Panc1 (cell line): ENCODE results near the gene LOX. TPM values are rescaled to one million over a fixed set of nuclear protein-coding genes. Genes with fewer than 3 reads are reported as not detected.

ENCODE experiments used
- ATAC-seq: fragments of 200-7000 bp; cut with Tn5 transposase; 2 replicates; pipeline ENCODE4 v1.9.1; 2020; ENCODE audit warnings: mild to moderate bottlenecking, moderate library complexity
- BruUV-seq: library from RNA; stranded (reverse); fragments of 400-500 nt; replicated peaks from 2 replicates; lab custom pipeline; 2021; lab: Mats Ljungman, UMichigan
- CTCF ChIA-PET: fragments of 300-600 bp; sonication (Branson Sonifier 250); formaldehyde crosslinking; loops from one replicate; lab custom pipeline; 2022; ENCODE audit warnings: antibody characterized with exemption; lab: Charles Lee
- POLR2A ChIA-PET: fragments of 300-600 bp; sonication (Branson Sonifier 250); formaldehyde crosslinking; loops from one replicate; lab custom pipeline; 2022; ENCODE audit warnings: antibody characterized with exemption; lab: Charles Lee
- DNase-seq: peaks from one replicate; pipeline ENCODE4 v3.0.0-alpha.2; 2010; ENCODE audit warnings: low read depth, low spot score
- H3K27ac ChIP-seq: 2 replicates; pipeline ENCODE4 v1.5.1; 2011; ENCODE audit warnings: mild to moderate bottlenecking, low read length, inconsistent platforms
- H3K27me3 ChIP-seq: fragments of 200-500 bp; sonication (Bioruptor generic); 2 replicates; pipeline ENCODE4 v1.6.0; 2014; ENCODE audit warnings: low read length, inconsistent platforms; ENCODE audit not compliant: control insufficient read depth, insufficient read depth
- H3K36me3 ChIP-seq: fragments of 200-500 bp; sonication (Bioruptor generic); 2 replicates; pipeline ENCODE4 v1.5.1; 2014; ENCODE audit warnings: inconsistent platforms, mild to moderate bottlenecking, low read length, moderate library complexity; ENCODE audit not compliant: control insufficient read depth, insufficient read depth
- H3K4me1 ChIP-seq: 2 replicates; pipeline ENCODE4 v1.5.1; 2011; ENCODE audit warnings: inconsistent platforms, mild to moderate bottlenecking, low read length, moderate library complexity; ENCODE audit not compliant: control insufficient read depth, insufficient read depth
- H3K4me3 ChIP-seq, 2 experiments: 2 replicates each; pipeline ENCODE4 v1.5.1; 2011 to 2012; ENCODE audit warnings: low read depth in 2 of 2, low read length in 2 of 2, mild to moderate bottlenecking in 2 of 2, inconsistent platforms in 1 of 2, moderate library complexity in 1 of 2
- H3K9me3 ChIP-seq: fragments of 200-500 bp; sonication (Bioruptor generic); 2 replicates; pipeline ENCODE4 v1.5.1; 2014; ENCODE audit warnings: low read depth, mild to moderate bottlenecking, inconsistent platforms, low read length, moderate library complexity; ENCODE audit not compliant: control insufficient read depth, insufficient read depth
- POLR2AphosphoS5 ChIP-seq: IDR thresholded peaks from 2 replicates; pipeline ENCODE4 v1.6.1; 2012; ENCODE audit warnings: mild to moderate bottlenecking, low read depth, low read length, moderate library complexity
- REST ChIP-seq, 2 experiments: IDR thresholded peaks; 2 replicates each; pipeline ENCODE4 v1.6.1; 2011 to 2012; ENCODE audit warnings: low read depth in 2 of 2, control low read depth in 1 of 2, low read length in 1 of 2, mild to moderate bottlenecking in 1 of 2, moderate library complexity in 1 of 2; ENCODE audit not compliant: insufficient read depth in 1 of 2
- SIN3A ChIP-seq: IDR thresholded peaks from 2 replicates; pipeline ENCODE4 v1.6.1; 2012; ENCODE audit warnings: low read depth, mild to moderate bottlenecking, low read length, moderate library complexity, borderline replicate concordance; ENCODE audit not compliant: insufficient read depth
- TCF7L2 ChIP-seq: IDR thresholded peaks from 2 replicates; pipeline ENCODE4 v1.6.1; 2011; ENCODE audit warnings: mild to moderate bottlenecking, low read depth, low read length, inconsistent platforms
- in situ Hi-C: cut with HindIII; loops from 2 replicates; pipeline ENCODE4 v1.10.0; 2016; ENCODE audit warnings: low sequenced_read_pairs, low pct_unique_long_range_greater_than_20kb
- intact Hi-C: fragments of 100-400 bp; cut with micrococcal nuclease; formaldehyde crosslinking; loops from one replicate; pipeline ENCODE4 v1.10.0; 2022; ENCODE audit not compliant: unreplicated experiment
- total RNA-seq: library from RNA; stranded (reverse); gene quantifications from one replicate; pipeline ENCODE4 v1.2.1, GENCODE V29; 2021; ENCODE audit not compliant: unreplicated experiment
- TF ChIP-seq, protein P1 (sequence below): fragments of 450-650 bp; IDR thresholded peaks from 2 replicates; pipeline ENCODE4 v1.5.1; 2017; ENCODE audit warnings: mild to moderate bottlenecking

The LOX gene
- total RNA-seq, 1 experiment from 2014 or later: 0.62 TPM

- ChIA-PET CTCF (no interaction called here), POLR2A (no interaction called here)
- TF ChIP-seq TCF7L2 (no peak), REST (IDR thresholded peaks at IDR 0.05; ENCODE audit: insufficient read depth in 1 of 2, low read depth in 2 of 2, low read length in 1 of 2) (no peak), SIN3A (no peak), POLR2AphosphoS5 (no peak)
- TF ChIP-seq, protein P1, sequence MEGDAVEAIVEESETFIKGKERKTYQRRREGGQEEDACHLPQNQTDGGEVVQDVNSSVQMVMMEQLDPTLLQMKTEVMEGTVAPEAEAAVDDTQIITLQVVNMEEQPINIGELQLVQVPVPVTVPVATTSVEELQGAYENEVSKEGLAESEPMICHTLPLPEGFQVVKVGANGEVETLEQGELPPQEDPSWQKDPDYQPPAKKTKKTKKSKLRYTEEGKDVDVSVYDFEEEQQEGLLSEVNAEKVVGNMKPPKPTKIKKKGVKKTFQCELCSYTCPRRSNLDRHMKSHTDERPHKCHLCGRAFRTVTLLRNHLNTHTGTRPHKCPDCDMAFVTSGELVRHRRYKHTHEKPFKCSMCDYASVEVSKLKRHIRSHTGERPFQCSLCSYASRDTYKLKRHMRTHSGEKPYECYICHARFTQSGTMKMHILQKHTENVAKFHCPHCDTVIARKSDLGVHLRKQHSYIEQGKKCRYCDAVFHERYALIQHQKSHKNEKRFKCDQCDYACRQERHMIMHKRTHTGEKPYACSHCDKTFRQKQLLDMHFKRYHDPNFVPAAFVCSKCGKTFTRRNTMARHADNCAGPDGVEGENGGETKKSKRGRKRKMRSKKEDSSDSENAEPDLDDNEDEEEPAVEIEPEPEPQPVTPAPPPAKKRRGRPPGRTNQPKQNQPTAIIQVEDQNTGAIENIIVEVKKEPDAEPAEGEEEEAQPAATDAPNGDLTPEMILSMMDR: no peak
- intact Hi-C loops (no loop called here), in situ Hi-C loops (no loop called here)
- DNase-seq (no peak), ATAC-seq (no peak)
- no peaks in the 10 kb centered on the region for H3K4me1 ChIP-seq
- no peak overlapping the region for H3K4me3 ChIP-seq
- H3K36me3 ChIP-seq: no peaks in the 10 kb centered on the region
- H3K27ac ChIP-seq: no peak overlapping the region
- H3K9me3 ChIP-seq: no peaks in the 10 kb centered on the region
- BruUV-seq: no TSS peak
- no peaks in the 10 kb centered on the region; the same call in 1 of the 2 replicates for H3K27me3 ChIP-seq
Observed at GRCh38 chr5:122111460-122111859, 33.4 kb upstream of the LOX start.

DNA sequence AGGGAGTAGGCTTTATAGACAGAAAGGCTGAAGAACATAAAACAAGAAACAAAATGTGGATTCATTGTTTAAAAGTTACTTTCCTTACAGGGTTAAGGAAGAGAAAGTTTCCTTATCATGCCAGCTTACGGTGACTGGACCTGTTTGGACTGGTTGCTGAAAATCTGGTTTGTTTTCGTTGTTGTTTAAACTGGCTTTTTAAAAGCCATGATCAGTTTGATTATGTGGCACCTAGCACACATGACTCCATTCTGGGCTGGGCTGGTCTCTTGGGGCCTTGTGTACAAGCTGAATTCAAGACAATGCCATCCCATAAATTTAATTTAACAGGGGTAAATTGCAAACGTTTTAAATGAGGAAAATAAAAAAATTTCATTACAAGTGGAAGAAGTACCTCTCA is 32.9 kb upstream of the LOX start:
- no TSS peak for BruUV-seq
- no peak overlapping the region for H3K27ac ChIP-seq
- no peaks in the 10 kb centered on the region for H3K4me1 ChIP-seq
- no peak for TF ChIP-seq REST (IDR thresholded peaks at IDR 0.05; ENCODE audit: insufficient read depth in 1 of 2, low read depth in 2 of 2, low read length in 1 of 2)
- no peak for TF ChIP-seq POLR2AphosphoS5
- TF ChIP-seq SIN3A: no peak
- TF ChIP-seq, protein P1: no peak
- no peak for TF ChIP-seq TCF7L2
- no peaks in the 10 kb centered on the region; the same call in 1 of the 2 replicates for H3K27me3 ChIP-seq
- POLR2A ChIA-PET: no interaction called here
- H3K4me3 ChIP-seq: no peak overlapping the region
- no peaks in the 10 kb centered on the region for H3K36me3 ChIP-seq
- CTCF ChIA-PET: no interaction called here
- no peaks in the 10 kb centered on the region for H3K9me3 ChIP-seq
- no peak for ATAC-seq
- in situ Hi-C loops: no loop called here
- intact Hi-C loops: no loop called here
- no peak for DNase-seq
